Esophagus (tissue), 2 donors: ENCODE results near the gene KRTAP10-8. TPM values are rescaled to one million over a fixed set of nuclear protein-coding genes. Genes with fewer than 3 reads are reported as not detected.
"Not testable (repeated sequence)": the region's sequence is repeated elsewhere in the genome, so short reads cannot be mapped to it uniquely, and the experiment has no call there.

ENCODE experiments used
- H3K27ac ChIP-seq, 2 donors: one replicate each; pipeline ENCODE4 v1.5.1; 2013; ENCODE audit warnings: low read depth in 2 of 2, mild to moderate bottlenecking in 2 of 2, inconsistent platforms in 1 of 2, low read length in 1 of 2, moderate library complexity in 1 of 2
- H3K27me3 ChIP-seq, 2 donors: one replicate each; pipeline ENCODE4 v1.6.1; 2013; ENCODE audit warnings: low read length in 2 of 2, control low read depth in 1 of 2, mild to moderate bottlenecking in 1 of 2; ENCODE audit not compliant: insufficient read depth in 2 of 2, control insufficient read depth in 1 of 2
- H3K36me3 ChIP-seq, 2 donors: one replicate each; pipeline ENCODE4 v1.6.1; 2013; ENCODE audit warnings: low read length in 1 of 2; ENCODE audit not compliant: control insufficient read depth in 2 of 2, insufficient read depth in 2 of 2
- H3K4me1 ChIP-seq, 2 donors: one replicate each; pipeline ENCODE4 v1.6.1; 2013; ENCODE audit warnings: low read length in 1 of 2; ENCODE audit not compliant: control insufficient read depth in 2 of 2, insufficient read depth in 2 of 2
- H3K4me3 ChIP-seq, 2 donors: one replicate each; pipeline ENCODE4 v1.5.1; 2013; ENCODE audit warnings: low read length in 2 of 2, mild to moderate bottlenecking in 2 of 2, low read depth in 1 of 2, moderate library complexity in 1 of 2
- H3K9me3 ChIP-seq, 2 donors: one replicate each; pipeline ENCODE4 v1.6.1; 2013; ENCODE audit warnings: mild to moderate bottlenecking in 2 of 2, low read depth in 1 of 2, low read length in 1 of 2, moderate library complexity in 1 of 2; ENCODE audit not compliant: control insufficient read depth in 2 of 2, insufficient read depth in 1 of 2
- WGBS, 2 donors: extraction: QIAGEN DNeasy Blood & Tissue Kit; methylation state at CpG; one replicate each; pipeline ENCODE4 v1.1.7; 2013; 5-methylcytosine and 5-hydroxymethylcytosine counted together
- polyA plus RNA-seq, 2 donors: library from polyadenylated mRNA; stranded (reverse); fragments of 200-250 nt; gene quantifications; one replicate each; pipeline ENCODE4 v1.2.3, GENCODE V29; 2013
- donor health status: healthy with polysubstance abuse.
- donor health status: Bipolar disorder and iron deficiency.

The KRTAP10-8 gene
- polyA plus RNA-seq, 2 donors = not detected

- not testable (repeated sequence) for H3K36me3 ChIP-seq, H3K27ac ChIP-seq, H3K4me1 ChIP-seq, H3K4me3 ChIP-seq, H3K9me3 ChIP-seq, H3K27me3 ChIP-seq
- WGBS, 2 donors = 64 to 65% methylated on average over 8 to 12 of the region's 12 CpGs
These were observed 26.0 kb downstream of the KRTAP10-8 start for GRCh38 chr21:44637851-44638348.

- not testable (repeated sequence) for H3K27ac ChIP-seq, H3K4me3 ChIP-seq, H3K4me1 ChIP-seq, H3K9me3 ChIP-seq, H3K36me3 ChIP-seq, H3K27me3 ChIP-seq
- 79 to 84% methylated on average over 17 to 21 of the region's 21 CpGs for WGBS, 2 donors
These were observed 26.8 kb downstream of the KRTAP10-8 start for GRCh38 chr21:44638506-44639330.

- WGBS, 2 donors = 76 to 85% methylated on average over 12 of the region's 12 CpGs
- Histone ChIP-seq H3K4me3 (no peak overlapping the region), H3K9me3 (peaks cover 0 to 7% of the 10 kb centered on the region in 2 donors), H3K4me1 (no peaks in the 10 kb centered on the region), H3K27me3 (peaks cover 0 to 5% of the 10 kb centered on the region in 2 donors), H3K27ac (no peak overlapping the region), H3K36me3 (no peaks in the 10 kb centered on the region)
These were observed 27.4 kb downstream of the KRTAP10-8 start for GRCh38 chr21:44639331-44639655.

- Histone ChIP-seq H3K27me3 (peaks cover 0 to 5% of the 10 kb centered on the region in 2 donors), H3K9me3 (peaks cover 0 to 7% of the 10 kb centered on the region in 2 donors), H3K4me3 (no peak overlapping the region), H3K36me3 (no peaks in the 10 kb centered on the region), H3K4me1 (no peaks in the 10 kb centered on the region), H3K27ac (no peak overlapping the region)
- WGBS, 2 donors = 80 to 88% methylated on average over 5 of the region's 5 CpGs
These were observed 28.9 kb downstream of the KRTAP10-8 start for GRCh38 chr21:44640761-44641160.

GRCh38 chr21:44643741-44644310 is 31.9 kb downstream of the KRTAP10-8 start:
- WGBS, 2 donors = 62 to 64% methylated on average over 14 of the region's 14 CpGs
- Histone ChIP-seq H3K4me3 (no peak overlapping the region), H3K4me1 (no peaks in the 10 kb centered on the region), H3K36me3 (no peaks in the 10 kb centered on the region), H3K27ac (no peak overlapping the region), H3K9me3 (peaks cover 0 to 7% of the 10 kb centered on the region in 2 donors), H3K27me3 (no peaks in the 10 kb centered on the region)

GRCh38 chr21:44644878-44645277 is 33.0 kb downstream of the KRTAP10-8 start:
- Histone ChIP-seq H3K9me3 (peaks cover 0 to 7% of the 10 kb centered on the region in 2 donors), H3K27me3 (no peaks in the 10 kb centered on the region), H3K4me1 (no peaks in the 10 kb centered on the region), H3K27ac (no peak overlapping the region), H3K4me3 (no peak overlapping the region), H3K36me3 (no peaks in the 10 kb centered on the region)
- 44 to 48% methylated on average over 2 of the region's 2 CpGs for WGBS, 2 donors

GRCh38 chr21:44646366-44647221 is 34.7 kb downstream of the KRTAP10-8 start, which contains the start of gene KRTAP10-11:
Gene KRTAP10-11, plus strand, starts transcription at chr21:44646414. Its CDS starts 45 bp downstream, at chr21:44646459.
- not testable (repeated sequence) for H3K4me1 ChIP-seq, H3K4me3 ChIP-seq, H3K27ac ChIP-seq, H3K9me3 ChIP-seq, H3K36me3 ChIP-seq, H3K27me3 ChIP-seq
- 67 to 73% methylated on average over 21 of the region's 21 CpGs for WGBS, 2 donors

GRCh38 chr21:44647222-44647552 is 35.3 kb downstream of the KRTAP10-8 start:
- 51 to 58% methylated on average over 8 of the region's 8 CpGs for WGBS, 2 donors
- Histone ChIP-seq H3K9me3 (peaks cover 0 to 7% of the 10 kb centered on the region in 2 donors), H3K36me3 (no peaks in the 10 kb centered on the region), H3K27ac (no peak overlapping the region), H3K4me3 (no peak overlapping the region), H3K4me1 (no peaks in the 10 kb centered on the region), H3K27me3 (no peaks in the 10 kb centered on the region)

- no peak overlapping the region for H3K4me3 ChIP-seq
- H3K36me3 ChIP-seq = no peaks in the 10 kb centered on the region
- WGBS, 2 donors = 76 to 81% methylated on average over 32 to 33 of the region's 33 CpGs
- H3K9me3 ChIP-seq = peaks cover 0 to 4% of the 10 kb centered on the region in 2 donors
- no peaks in the 10 kb centered on the region for H3K4me1 ChIP-seq
- no peak overlapping the region for H3K27ac ChIP-seq
- H3K27me3 ChIP-seq = no peaks in the 10 kb centered on the region
These were observed 36.9 kb downstream of the KRTAP10-8 start for GRCh38 chr21:44648557-44649311.
